ENCODE results near the gene KCNJ10.

The KCNJ10 gene

GRCh38 chr1:160032165-160032820 is 37.7 kb downstream of the KCNJ10 start:
- ATAC-seq: no peak
- peak overlapping the region; percentile 92 for H3K27ac Mint-ChIP-seq
- H3K4me1 Mint-ChIP-seq: peaks cover 30% of the 10 kb centered on the region
- peaks cover 6% of the 10 kb centered on the region for H3K36me3 Mint-ChIP-seq
- no peaks in the 10 kb centered on the region for H3K9me3 Mint-ChIP-seq
- DNase-seq (ENCODE audit: low spot score in 2 of 2): no peak
- H3K4me3 Mint-ChIP-seq: peak overlapping the region; percentile 94

GRCh38 chr1:160031365-160032164 is 38.4 kb downstream of the KCNJ10 start, which contains the start of gene PIGM:
Gene PIGM, minus strand, starts transcription at chr1:160031990. Its CDS starts 251 bp downstream, at chr1:160031739.
- Mint-ChIP-seq H3K4me3 (peak within 1 kb of the TSS; percentile 94), H3K9me3 (no peaks in the 10 kb centered on the region), H3K27ac (peak within 1 kb of the TSS; percentile 92), H3K36me3 (peaks cover 10% of the 10 kb centered on the region), H3K4me1 (peaks cover 30% of the 10 kb centered on the region)
- DNase-seq (ENCODE audit: low spot score in 2 of 2) (peak; percentile 76 to 96), ATAC-seq (peak; percentile 98)

GRCh38 chr1:160030657-160031364 is 39.1 kb downstream of the KCNJ10 start:
- H3K27ac Mint-ChIP-seq: peak overlapping the region; percentile 92
- peak in 1 of 2 donors; percentile 66 for DNase-seq (ENCODE audit: low spot score in 2 of 2)
- H3K9me3 Mint-ChIP-seq: no peaks in the 10 kb centered on the region
- ATAC-seq: peak; percentile 47
- peaks cover 30% of the 10 kb centered on the region for H3K4me1 Mint-ChIP-seq
- H3K36me3 Mint-ChIP-seq: peaks cover 10% of the 10 kb centered on the region
- peak overlapping the region; percentile 94 for H3K4me3 Mint-ChIP-seq

GRCh38 chr1:160028426-160028825 is 41.5 kb downstream of the KCNJ10 start:
- ATAC-seq: no peak
- no peak overlapping the region for H3K4me3 Mint-ChIP-seq
- no peaks in the 10 kb centered on the region for H3K9me3 Mint-ChIP-seq
- DNase-seq (ENCODE audit: low spot score in 2 of 2): no peak
- H3K27ac Mint-ChIP-seq: no peak overlapping the region
- H3K4me1 Mint-ChIP-seq: peaks cover 30% of the 10 kb centered on the region
- H3K36me3 Mint-ChIP-seq: peaks cover 10% of the 10 kb centered on the region

- no peak for ATAC-seq
- Mint-ChIP-seq H3K4me3 (no peak overlapping the region), H3K9me3 (no peaks in the 10 kb centered on the region), H3K27ac (no peak overlapping the region), H3K4me1 (peaks cover 3% of the 10 kb centered on the region), H3K36me3 (peaks cover 5% of the 10 kb centered on the region)
- no peak for DNase-seq (ENCODE audit: low spot score in 2 of 2)
Measured at GRCh38 chr1:160025314-160025713, 44.6 kb downstream of the KCNJ10 start.

GRCh38 chr1:160024195-160024905 is 45.6 kb downstream of the KCNJ10 start:
- Mint-ChIP-seq H3K4me3 (no peak overlapping the region), H3K36me3 (peaks cover 5% of the 10 kb centered on the region), H3K4me1 (no peaks in the 10 kb centered on the region), H3K27ac (no peak overlapping the region), H3K9me3 (no peaks in the 10 kb centered on the region)
- DNase-seq (ENCODE audit: low spot score in 2 of 2): no peak
- ATAC-seq: no peak

GRCh38 chr1:160022330-160023310 is 47.3 kb downstream of the KCNJ10 start:
- no peak for DNase-seq (ENCODE audit: low spot score in 2 of 2)
- H3K36me3 Mint-ChIP-seq: peaks cover 5% of the 10 kb centered on the region
- H3K27ac Mint-ChIP-seq: no peak overlapping the region
- ATAC-seq: no peak
- no peaks in the 10 kb centered on the region for H3K9me3 Mint-ChIP-seq
- H3K4me3 Mint-ChIP-seq: no peak overlapping the region
- H3K4me1 Mint-ChIP-seq: peaks cover 11% of the 10 kb centered on the region

GRCh38 chr1:160021376-160022074 is 48.4 kb downstream of the KCNJ10 start:
- no peak for ATAC-seq
- Mint-ChIP-seq H3K36me3 (no peaks in the 10 kb centered on the region), H3K4me3 (no peak overlapping the region), H3K4me1 (peaks cover 11% of the 10 kb centered on the region), H3K9me3 (no peaks in the 10 kb centered on the region), H3K27ac (no peak overlapping the region)
- DNase-seq (ENCODE audit: low spot score in 2 of 2): no peak

- H3K9me3 Mint-ChIP-seq: no peaks in the 10 kb centered on the region
- H3K27ac Mint-ChIP-seq: no peak overlapping the region
- ATAC-seq (no peak), DNase-seq (ENCODE audit: low spot score in 2 of 2) (no peak)
- peaks cover 11% of the 10 kb centered on the region for H3K4me1 Mint-ChIP-seq
- no peaks in the 10 kb centered on the region for H3K36me3 Mint-ChIP-seq
- no peak overlapping the region for H3K4me3 Mint-ChIP-seq
Measured at GRCh38 chr1:160020196-160020595, 49.8 kb downstream of the KCNJ10 start.

- no peak overlapping the region for H3K4me3 Mint-ChIP-seq
- no peaks in the 10 kb centered on the region for H3K9me3 Mint-ChIP-seq
- no peaks in the 10 kb centered on the region for H3K36me3 Mint-ChIP-seq
- DNase-seq (ENCODE audit: low spot score in 2 of 2): no peak
- peak overlapping the region; percentile 2 for H3K27ac Mint-ChIP-seq
- peak; percentile 86 for ATAC-seq
- peaks cover 11% of the 10 kb centered on the region for H3K4me1 Mint-ChIP-seq
Measured at GRCh38 chr1:160018900-160019299, 51.1 kb downstream of the KCNJ10 start.

- ATAC-seq (no peak), DNase-seq (ENCODE audit: low spot score in 2 of 2) (no peak)
- Mint-ChIP-seq H3K27ac (peak overlapping the region; percentile 2), H3K4me1 (peaks cover 11% of the 10 kb centered on the region), H3K9me3 (no peaks in the 10 kb centered on the region), H3K4me3 (no peak overlapping the region), H3K36me3 (no peaks in the 10 kb centered on the region)
Measured at GRCh38 chr1:160018347-160018746, 51.6 kb downstream of the KCNJ10 start.

GRCh38 chr1:160017592-160017991 is 52.4 kb downstream of the KCNJ10 start:
- ATAC-seq (no peak), DNase-seq (ENCODE audit: low spot score in 2 of 2) (no peak)
- Mint-ChIP-seq H3K27ac (no peak overlapping the region), H3K9me3 (no peaks in the 10 kb centered on the region), H3K4me1 (peaks cover 11% of the 10 kb centered on the region), H3K36me3 (no peaks in the 10 kb centered on the region), H3K4me3 (no peak overlapping the region)

- Mint-ChIP-seq H3K4me3 (no peak overlapping the region), H3K27ac (no peak overlapping the region)
- no peak for ATAC-seq
Measured at GRCh38 chr1:160011781-160012180, 58.2 kb downstream of the KCNJ10 start.

GRCh38 chr1:160009801-160010200 is 60.2 kb downstream of the KCNJ10 start:
- H3K4me3 Mint-ChIP-seq: no peak overlapping the region
- ATAC-seq (no peak), DNase-seq (ENCODE audit: low spot score in 2 of 2) (no peak)
- H3K9me3 Mint-ChIP-seq: no peaks in the 10 kb centered on the region
- H3K36me3 Mint-ChIP-seq: no peaks in the 10 kb centered on the region
- no peaks in the 10 kb centered on the region for H3K4me1 Mint-ChIP-seq
- no peak overlapping the region for H3K27ac Mint-ChIP-seq

More at GRCh38 chr1:160011781-160012180, 58.2 kb downstream of the KCNJ10 start:
- no peaks in the 10 kb centered on the region for H3K4me1 Mint-ChIP-seq
- no peaks in the 10 kb centered on the region for H3K9me3 Mint-ChIP-seq
- DNase-seq (ENCODE audit: low spot score in 2 of 2): no peak
- no peaks in the 10 kb centered on the region for H3K36me3 Mint-ChIP-seq

All from stimulated activated effector memory CD8-positive, alpha-beta T cell treated with anti-CD3 and anti-CD28 coated beads, Interleukin-12 subunit alpha, Interleukin-12 subunit beta, amount 100 ng/mL, for 72 hours (primary cell).